Measurements from ENCODE around the gene IL17RA. TPM values are rescaled to one million over a fixed set of nuclear protein-coding genes. Genes with fewer than 3 reads are reported as not detected.
A peak's percentile ranks its signal among the peaks of the same experiment; 100 is the strongest.

The IL17RA gene
- polyA plus RNA-seq, 2 donors: 3.8 TPM

- Histone ChIP-seq H3K27me3 (ENCODE audit: control insufficient read depth in 1 of 2, insufficient read depth in 2 of 2, low read length in 2 of 2) (no peaks in the 10 kb centered on the region), H3K9me3 (ENCODE audit: control insufficient read depth in 2 of 2, insufficient read depth in 1 of 2, low read depth in 1 of 2, low read length in 1 of 2) (no peaks in the 10 kb centered on the region), H3K4me1 (ENCODE audit: control insufficient read depth in 2 of 2, insufficient read depth in 2 of 2, low read length in 1 of 2) (no peaks in the 10 kb centered on the region), H3K36me3 (ENCODE audit: control insufficient read depth in 2 of 2, insufficient read depth in 2 of 2, low read length in 1 of 2) (no peaks in the 10 kb centered on the region), H3K27ac (ENCODE audit: low read depth in 2 of 2, low read length in 1 of 2) (no peak overlapping the region), H3K4me3 (ENCODE audit: low read depth in 1 of 2, low read length in 2 of 2) (no peak overlapping the region)
- 69 to 80% methylated on average over 4 of the region's 4 CpGs for WGBS, 2 donors
Measured at GRCh38 chr22:17079572-17079971, 5.2 kb upstream of the IL17RA start.

DNA sequence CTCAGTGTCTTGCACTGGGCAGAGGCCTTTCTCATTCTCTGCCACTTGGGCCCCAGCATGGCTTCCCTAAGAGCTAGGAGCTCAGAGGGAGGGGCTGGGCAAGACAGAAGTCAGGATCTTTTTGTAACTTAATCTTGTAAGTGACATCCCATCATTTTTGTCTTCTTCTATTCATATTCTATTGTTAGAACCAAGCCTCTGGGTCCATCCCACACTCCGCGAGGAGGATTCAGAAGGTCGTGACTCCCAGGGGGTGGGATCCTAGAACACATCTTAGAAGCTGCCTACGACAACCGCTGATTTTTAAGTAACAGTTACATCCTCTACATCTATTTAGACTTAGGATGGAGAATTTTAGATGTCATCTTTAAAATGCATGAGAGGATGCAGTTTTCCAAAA is 1.5 kb upstream of the IL17RA start:
- H3K4me1 ChIP-seq (ENCODE audit: control insufficient read depth in 2 of 2, insufficient read depth in 2 of 2, low read length in 1 of 2): no peaks in the 10 kb centered on the region
- H3K4me3 ChIP-seq (ENCODE audit: low read depth in 1 of 2, low read length in 2 of 2): no peak overlapping the region
- no peaks in the 10 kb centered on the region for H3K9me3 ChIP-seq (ENCODE audit: control insufficient read depth in 2 of 2, insufficient read depth in 1 of 2, low read depth in 1 of 2, low read length in 1 of 2)
- H3K27me3 ChIP-seq (ENCODE audit: control insufficient read depth in 1 of 2, insufficient read depth in 2 of 2, low read length in 2 of 2): no peaks in the 10 kb centered on the region
- H3K27ac ChIP-seq (ENCODE audit: low read depth in 2 of 2, low read length in 1 of 2): no peak overlapping the region
- no peaks in the 10 kb centered on the region for H3K36me3 ChIP-seq (ENCODE audit: control insufficient read depth in 2 of 2, insufficient read depth in 2 of 2, low read length in 1 of 2)
- WGBS, 2 donors: 94 to 95% methylated on average over 5 of the region's 5 CpGs

- no peaks in the 10 kb centered on the region for H3K9me3 ChIP-seq (ENCODE audit: control insufficient read depth in 2 of 2, insufficient read depth in 1 of 2, low read depth in 1 of 2, low read length in 1 of 2)
- H3K4me3 ChIP-seq (ENCODE audit: low read depth in 1 of 2, low read length in 2 of 2): no peak overlapping the region
- no peaks in the 10 kb centered on the region for H3K36me3 ChIP-seq (ENCODE audit: control insufficient read depth in 2 of 2, insufficient read depth in 2 of 2, low read length in 1 of 2)
- no peak overlapping the region for H3K27ac ChIP-seq (ENCODE audit: low read depth in 2 of 2, low read length in 1 of 2)
- no peaks in the 10 kb centered on the region for H3K27me3 ChIP-seq (ENCODE audit: control insufficient read depth in 1 of 2, insufficient read depth in 2 of 2, low read length in 2 of 2)
- no peaks in the 10 kb centered on the region for H3K4me1 ChIP-seq (ENCODE audit: control insufficient read depth in 2 of 2, insufficient read depth in 2 of 2, low read length in 1 of 2)
- 86 to 89% methylated on average over 33 of the region's 33 CpGs for WGBS, 2 donors
Measured at GRCh38 chr22:17083811-17084441, 874 bp upstream of the IL17RA start.

DNA sequence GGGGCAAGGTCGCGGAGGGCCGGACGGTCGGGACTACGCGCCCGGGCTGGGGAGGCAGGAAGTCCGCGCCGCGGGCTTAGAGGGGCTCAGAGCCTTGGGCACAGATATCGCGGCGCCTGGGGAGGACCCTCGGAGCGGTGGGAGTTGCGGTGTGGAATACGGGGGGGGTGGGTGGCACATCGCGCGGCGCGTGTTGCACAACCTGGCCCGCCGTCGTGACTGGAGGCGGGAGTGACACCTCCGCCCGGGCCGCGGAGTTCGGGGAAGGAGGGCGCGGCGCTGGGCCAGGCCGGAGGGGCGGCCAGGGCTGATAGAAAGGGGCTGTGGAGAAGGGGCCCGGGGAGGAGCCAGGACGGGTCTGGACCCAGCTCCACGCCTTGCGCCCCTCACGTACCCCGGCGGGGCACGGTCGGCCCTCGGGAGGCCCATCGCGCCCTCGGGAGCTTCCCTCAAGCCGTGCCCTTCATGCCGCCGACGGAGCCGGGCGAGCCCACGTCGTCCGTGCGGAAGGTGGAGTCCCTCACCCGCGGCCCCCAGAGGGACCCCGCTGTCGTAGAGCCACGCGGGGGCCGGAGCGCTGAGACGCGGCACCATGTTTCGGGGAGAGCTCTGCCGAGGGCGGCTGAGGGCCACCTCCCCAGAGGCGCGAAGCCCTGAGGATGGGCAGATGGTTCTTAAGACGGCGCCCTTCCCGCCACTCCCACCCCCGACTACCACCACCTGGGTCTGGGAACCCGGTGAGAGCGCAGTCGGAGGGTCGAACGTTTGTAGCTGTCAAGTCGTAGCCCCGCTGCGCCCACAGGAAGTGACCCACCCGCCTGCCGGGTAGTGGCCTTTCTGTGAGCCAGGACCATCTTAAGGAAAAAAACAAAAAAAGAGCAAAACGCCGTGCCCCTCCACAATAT is 729 bp downstream of the IL17RA start:
- Histone ChIP-seq H3K9me3 (ENCODE audit: control insufficient read depth in 2 of 2, insufficient read depth in 1 of 2, low read depth in 1 of 2, low read length in 1 of 2) (no peaks in the 10 kb centered on the region), H3K36me3 (ENCODE audit: control insufficient read depth in 2 of 2, insufficient read depth in 2 of 2, low read length in 1 of 2) (no peaks in the 10 kb centered on the region), H3K27me3 (ENCODE audit: control insufficient read depth in 1 of 2, insufficient read depth in 2 of 2, low read length in 2 of 2) (no peaks in the 10 kb centered on the region), H3K4me1 (ENCODE audit: control insufficient read depth in 2 of 2, insufficient read depth in 2 of 2, low read length in 1 of 2) (no peaks in the 10 kb centered on the region), H3K27ac (ENCODE audit: low read depth in 2 of 2, low read length in 1 of 2) (peak overlapping the region; percentile 89 to 91), H3K4me3 (ENCODE audit: low read depth in 1 of 2, low read length in 2 of 2) (peak overlapping the region; percentile 83 to 98)
- WGBS, 2 donors: 6 to 8% methylated on average over 80 to 92 of the region's 92 CpGs

DNA sequence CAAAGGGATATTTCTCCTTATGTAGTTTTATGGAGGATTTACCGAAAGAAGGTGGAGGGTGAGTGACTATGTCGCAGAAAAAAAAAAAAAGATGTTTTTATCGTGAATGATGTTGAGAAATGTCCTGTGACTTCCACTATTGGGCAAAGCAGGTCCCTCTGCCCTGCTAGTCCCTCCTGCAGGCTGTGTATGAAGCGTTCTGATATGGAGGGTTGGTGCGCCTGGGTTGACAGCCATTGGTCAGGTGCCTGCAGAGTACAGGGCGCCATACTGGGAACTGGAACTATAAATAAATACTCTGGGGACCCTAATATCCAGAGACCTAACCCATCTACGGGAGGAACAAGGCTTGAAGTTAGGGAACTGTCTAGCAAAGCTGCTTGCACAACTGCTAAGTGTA is 1.5 kb downstream of the IL17RA start:
- Histone ChIP-seq H3K4me3 (ENCODE audit: low read depth in 1 of 2, low read length in 2 of 2) (peak overlapping the region; percentile 83 to 98), H3K36me3 (ENCODE audit: control insufficient read depth in 2 of 2, insufficient read depth in 2 of 2, low read length in 1 of 2) (no peaks in the 10 kb centered on the region), H3K9me3 (ENCODE audit: control insufficient read depth in 2 of 2, insufficient read depth in 1 of 2, low read depth in 1 of 2, low read length in 1 of 2) (no peaks in the 10 kb centered on the region), H3K27ac (ENCODE audit: low read depth in 2 of 2, low read length in 1 of 2) (no peak overlapping the region), H3K27me3 (ENCODE audit: control insufficient read depth in 1 of 2, insufficient read depth in 2 of 2, low read length in 2 of 2) (no peaks in the 10 kb centered on the region), H3K4me1 (ENCODE audit: control insufficient read depth in 2 of 2, insufficient read depth in 2 of 2, low read length in 1 of 2) (no peaks in the 10 kb centered on the region)
- WGBS, 2 donors: 82% methylated on average over 7 of the region's 7 CpGs

GRCh38 chr22:17086788-17087497 is 2.1 kb downstream of the IL17RA start:
- Histone ChIP-seq H3K4me1 (ENCODE audit: control insufficient read depth in 2 of 2, insufficient read depth in 2 of 2, low read length in 1 of 2) (no peaks in the 10 kb centered on the region), H3K27me3 (ENCODE audit: control insufficient read depth in 1 of 2, insufficient read depth in 2 of 2, low read length in 2 of 2) (no peaks in the 10 kb centered on the region)

GRCh38 chr22:17087498-17088131 is 2.8 kb downstream of the IL17RA start:
- 64 to 70% methylated on average over 12 of the region's 12 CpGs for WGBS, 2 donors
- Histone ChIP-seq H3K36me3 (ENCODE audit: control insufficient read depth in 2 of 2, insufficient read depth in 2 of 2, low read length in 1 of 2) (no peaks in the 10 kb centered on the region), H3K4me3 (ENCODE audit: low read depth in 1 of 2, low read length in 2 of 2) (peak overlapping the region in 1 of 2 donors; percentile 3), H3K27me3 (ENCODE audit: control insufficient read depth in 1 of 2, insufficient read depth in 2 of 2, low read length in 2 of 2) (no peaks in the 10 kb centered on the region), H3K9me3 (ENCODE audit: control insufficient read depth in 2 of 2, insufficient read depth in 1 of 2, low read depth in 1 of 2, low read length in 1 of 2) (no peaks in the 10 kb centered on the region), H3K27ac (ENCODE audit: low read depth in 2 of 2, low read length in 1 of 2) (no peak overlapping the region), H3K4me1 (ENCODE audit: control insufficient read depth in 2 of 2, insufficient read depth in 2 of 2, low read length in 1 of 2) (no peaks in the 10 kb centered on the region)

More at GRCh38 chr22:17086788-17087497, 2.1 kb downstream of the IL17RA start:
- Histone ChIP-seq H3K36me3 (ENCODE audit: control insufficient read depth in 2 of 2, insufficient read depth in 2 of 2, low read length in 1 of 2) (no peaks in the 10 kb centered on the region), H3K27ac (ENCODE audit: low read depth in 2 of 2, low read length in 1 of 2) (no peak overlapping the region), H3K4me3 (ENCODE audit: low read depth in 1 of 2, low read length in 2 of 2) (peak overlapping the region in 1 of 2 donors; percentile 3), H3K9me3 (ENCODE audit: control insufficient read depth in 2 of 2, insufficient read depth in 1 of 2, low read depth in 1 of 2, low read length in 1 of 2) (no peaks in the 10 kb centered on the region)
- 72 to 77% methylated on average over 10 of the region's 10 CpGs for WGBS, 2 donors

DNA sequence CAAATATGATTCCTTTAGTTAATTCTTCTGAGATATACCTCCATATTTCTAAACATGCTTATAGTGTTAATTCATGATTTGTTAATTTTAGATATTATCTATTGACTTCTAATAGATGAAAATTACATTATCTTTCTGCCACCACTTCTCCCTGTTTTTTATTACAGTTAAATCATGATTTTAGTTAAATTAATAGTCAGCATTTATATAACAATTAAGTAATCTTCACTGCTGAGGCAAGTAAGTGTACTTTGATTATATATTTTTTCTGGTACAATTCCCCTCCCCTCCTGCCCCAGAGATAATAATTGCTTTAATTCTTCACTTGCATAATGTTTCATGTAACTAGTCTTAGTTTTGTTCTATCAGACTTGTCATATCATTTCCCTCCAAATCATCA is 5.8 kb downstream of the IL17RA start:
- Histone ChIP-seq H3K36me3 (ENCODE audit: control insufficient read depth in 2 of 2, insufficient read depth in 2 of 2, low read length in 1 of 2) (no peaks in the 10 kb centered on the region), H3K4me3 (ENCODE audit: low read depth in 1 of 2, low read length in 2 of 2) (no peak overlapping the region), H3K27me3 (ENCODE audit: control insufficient read depth in 1 of 2, insufficient read depth in 2 of 2, low read length in 2 of 2) (no peaks in the 10 kb centered on the region), H3K4me1 (ENCODE audit: control insufficient read depth in 2 of 2, insufficient read depth in 2 of 2, low read length in 1 of 2) (no peaks in the 10 kb centered on the region), H3K27ac (ENCODE audit: low read depth in 2 of 2, low read length in 1 of 2) (no peak overlapping the region), H3K9me3 (ENCODE audit: control insufficient read depth in 2 of 2, insufficient read depth in 1 of 2, low read depth in 1 of 2, low read length in 1 of 2) (no peaks in the 10 kb centered on the region)

DNA sequence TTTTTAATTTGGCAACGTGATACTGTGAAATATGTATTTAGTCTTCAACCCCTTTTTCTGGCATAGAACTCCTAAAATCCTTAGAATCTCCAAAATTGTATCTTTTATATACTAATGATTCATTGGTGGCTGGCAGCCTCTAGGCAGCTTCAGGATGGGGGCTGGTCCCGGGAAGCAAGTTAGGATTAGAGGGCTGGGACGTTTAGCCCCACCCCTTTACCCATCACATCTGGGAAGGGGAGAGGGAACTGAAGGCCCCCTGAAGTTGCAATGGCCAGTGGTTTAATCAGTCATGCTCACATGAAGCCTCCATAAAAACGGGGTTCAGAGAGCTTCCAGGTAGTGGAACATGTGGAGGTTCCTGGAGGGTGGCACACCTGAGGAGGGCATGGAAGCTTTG is 7.1 kb downstream of the IL17RA start:
- WGBS, 2 donors: 67% methylated on average over 4 of the region's 4 CpGs
- no peaks in the 10 kb centered on the region for H3K4me1 ChIP-seq (ENCODE audit: control insufficient read depth in 2 of 2, insufficient read depth in 2 of 2, low read length in 1 of 2)

More for the DNA sequence above, 7.1 kb downstream of the IL17RA start:
- no peak overlapping the region for H3K27ac ChIP-seq (ENCODE audit: low read depth in 2 of 2, low read length in 1 of 2)
- no peaks in the 10 kb centered on the region for H3K9me3 ChIP-seq (ENCODE audit: control insufficient read depth in 2 of 2, insufficient read depth in 1 of 2, low read depth in 1 of 2, low read length in 1 of 2)
- no peaks in the 10 kb centered on the region for H3K36me3 ChIP-seq (ENCODE audit: control insufficient read depth in 2 of 2, insufficient read depth in 2 of 2, low read length in 1 of 2)
- H3K4me3 ChIP-seq (ENCODE audit: low read depth in 1 of 2, low read length in 2 of 2): no peak overlapping the region
- H3K27me3 ChIP-seq (ENCODE audit: control insufficient read depth in 1 of 2, insufficient read depth in 2 of 2, low read length in 2 of 2): no peaks in the 10 kb centered on the region
